HG03066 (cell line): ENCODE data around the gene TMEM254.
"Not testable (repeated sequence)": the region's sequence is repeated elsewhere in the genome, so short reads cannot be mapped to it uniquely, and the experiment has no call there.

Source experiments
- ATAC-seq: cut with Tn5 transposase; IDR thresholded peaks from one replicate; pipeline ENCODE4 v1.9.1; 2021; ENCODE audit warnings: low read depth; ENCODE audit not compliant: unreplicated experiment

Gene TMEM254

GRCh38 chr10:80131499-80131901 lies 53.0 kb downstream of the TMEM254 start:
- ATAC-seq: no peak

DNA sequence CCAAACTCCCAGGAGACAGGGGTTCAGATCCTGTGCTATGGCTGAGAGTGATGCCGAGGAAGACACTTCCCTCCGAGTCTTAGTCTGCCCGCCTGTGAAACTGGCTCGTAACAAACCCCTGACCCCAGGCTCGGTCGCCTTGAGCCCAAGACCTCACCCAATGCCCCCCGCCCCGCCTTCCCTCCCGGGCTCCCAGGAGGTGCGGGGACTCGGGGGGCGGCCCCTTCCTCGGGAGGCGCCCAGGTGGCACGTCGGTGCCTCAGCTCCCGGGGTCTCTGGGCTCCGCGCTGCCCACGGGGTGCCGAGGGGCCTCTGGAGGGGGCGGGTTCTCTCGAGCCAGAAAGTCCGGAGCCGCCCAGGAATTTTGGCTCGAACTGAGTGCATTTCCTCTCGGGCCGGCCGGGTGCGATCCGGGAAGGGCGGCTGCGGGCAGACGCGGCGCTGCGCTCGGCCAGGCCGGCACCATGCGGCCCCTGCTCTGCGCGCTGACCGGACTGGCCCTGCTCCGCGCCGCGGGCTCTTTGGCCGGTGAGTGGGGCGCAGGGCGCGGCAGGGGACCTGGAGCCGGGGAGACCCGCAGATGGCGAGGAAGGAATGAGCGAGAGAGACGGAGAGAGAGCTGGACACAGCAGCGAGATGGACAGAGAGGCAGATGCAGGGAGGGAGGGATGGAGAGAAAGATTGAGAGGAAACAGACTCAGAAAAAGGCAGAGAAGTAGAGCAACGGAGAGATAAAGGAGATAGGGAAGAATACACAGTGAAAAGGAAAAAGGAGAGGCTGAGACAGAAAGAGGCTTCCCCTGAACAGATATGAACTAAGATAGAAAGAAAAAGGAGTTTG lies 54.1 kb downstream of the TMEM254 start, which contains the start of gene PLAC9:
Gene PLAC9 (plus strand): TSS at position 432 of the 841 bp plus-strand sequence. CDS start 33 bp downstream, at position 465.
- no peak for ATAC-seq

DNA sequence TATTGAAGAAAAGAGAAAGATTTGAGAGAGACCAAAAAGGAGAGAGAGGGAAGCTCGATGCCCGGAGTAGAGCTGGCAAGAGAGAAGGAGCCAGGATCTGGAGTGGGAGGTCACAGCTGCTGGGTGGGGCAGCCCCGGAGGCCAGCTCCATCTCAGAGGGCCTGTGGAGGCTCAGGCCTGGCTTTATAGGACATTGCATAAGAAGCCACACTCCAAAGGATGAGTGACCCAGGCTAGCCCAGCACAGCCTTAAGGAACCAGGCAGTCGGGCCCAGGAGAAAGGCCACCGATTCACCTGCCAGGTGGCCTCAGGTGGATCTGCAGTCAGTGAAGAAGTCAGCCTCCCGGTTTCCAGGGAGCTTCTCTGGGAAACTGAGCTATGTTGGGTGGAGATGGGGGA lies 54.7 kb downstream of the TMEM254 start:
- ATAC-seq: no peak

GRCh38 chr10:80133687-80134086 lies 55.2 kb downstream of the TMEM254 start:
- not testable (repeated sequence) for ATAC-seq

GRCh38 chr10:80136134-80136571 lies 57.7 kb downstream of the TMEM254 start:
- no peak for ATAC-seq

- ATAC-seq: no peak
These were observed 58.8 kb downstream of the TMEM254 start for GRCh38 chr10:80137031-80137862.

DNA sequence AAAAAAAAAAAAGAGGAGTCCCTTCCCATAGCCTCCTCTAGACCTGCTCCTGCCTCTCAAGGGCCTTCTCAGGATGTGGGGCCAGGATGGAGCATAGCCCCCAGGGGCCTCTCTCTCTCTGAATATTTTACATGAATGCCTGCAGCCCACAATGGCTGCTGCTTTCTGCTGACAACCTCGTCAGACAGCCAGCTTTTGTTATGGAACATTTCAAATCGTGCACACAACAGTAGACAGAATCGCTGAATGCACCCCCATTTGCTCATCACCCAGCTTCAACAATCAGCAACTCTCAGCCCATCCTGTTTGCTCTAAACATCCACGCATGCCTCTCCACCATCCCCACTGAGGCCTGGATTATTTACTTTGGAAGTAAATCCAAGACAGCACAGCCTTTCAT lies 59.5 kb downstream of the TMEM254 start:
- ATAC-seq: no peak

DNA sequence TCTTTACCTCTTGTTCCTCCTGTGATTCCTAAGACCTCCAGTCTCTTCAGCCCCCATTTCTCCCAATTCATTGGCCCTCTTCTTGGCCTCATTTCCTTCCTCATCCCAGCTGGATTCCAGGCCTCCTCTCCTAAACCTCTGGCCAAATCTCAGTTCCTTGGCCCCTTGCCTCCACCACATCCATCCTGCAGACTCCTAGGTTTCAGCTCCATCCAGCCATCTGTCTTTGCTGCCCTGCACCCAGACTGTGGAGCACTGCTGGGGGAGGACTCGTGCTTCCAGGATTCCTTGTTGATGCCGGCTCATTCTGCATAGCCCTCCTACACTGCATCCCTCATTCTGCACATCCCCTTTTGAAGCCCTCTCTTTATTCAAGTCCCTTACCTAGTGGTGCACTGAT lies 60.8 kb downstream of the TMEM254 start:
- no peak for ATAC-seq

- ATAC-seq: no peak
These were observed 61.8 kb downstream of the TMEM254 start for GRCh38 chr10:80140251-80140650.

DNA sequence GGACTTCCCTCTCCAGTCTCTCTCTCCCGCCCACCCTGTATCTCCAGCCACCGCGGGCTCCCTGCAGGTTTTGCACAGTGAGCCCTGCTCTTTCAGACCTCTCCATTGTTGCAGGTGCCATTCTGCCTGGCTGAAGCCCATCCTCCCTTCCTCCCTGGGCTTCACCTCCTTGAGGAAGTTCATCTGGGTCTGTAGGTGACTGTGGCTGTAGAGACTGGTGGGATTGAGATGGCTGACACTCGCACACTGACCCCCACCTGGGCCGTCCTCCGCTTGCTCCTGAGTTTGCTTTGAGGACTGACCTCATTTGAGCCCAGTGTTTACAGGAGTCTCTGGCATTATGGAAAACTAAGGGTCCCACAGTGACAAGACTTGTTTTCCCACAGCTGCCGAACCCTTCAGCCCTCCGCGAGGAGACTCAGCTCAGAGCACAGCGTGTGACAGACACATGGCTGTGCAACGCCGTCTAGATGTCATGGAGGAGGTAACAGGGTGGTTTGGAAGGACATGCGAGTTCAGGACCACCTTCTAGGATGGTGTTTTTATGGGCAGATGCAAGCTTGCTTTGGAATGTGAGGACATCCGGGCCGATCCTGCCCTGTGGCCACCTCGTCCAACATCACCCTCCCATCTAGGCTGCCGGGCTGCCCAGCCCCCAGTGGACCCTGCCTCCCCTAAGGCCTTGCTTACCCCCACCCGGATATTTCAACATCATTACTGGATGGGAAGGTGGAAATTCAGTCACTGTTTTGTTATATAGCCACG lies 63.4 kb downstream of the TMEM254 start:
- ATAC-seq: no peak
